HG03378 (cell line): ENCODE measurements around the gene RAD51B.

ENCODE experiments used
- ATAC-seq: cut with Tn5 transposase; IDR thresholded peaks from one replicate; pipeline ENCODE4 v1.9.1; 2021; ENCODE audit warnings: mild to moderate bottlenecking, moderate library complexity; ENCODE audit not compliant: unreplicated experiment

Gene RAD51B

GRCh38 chr14:67833403-67833802 lies 13.8 kb downstream of the RAD51B start:
- no peak for ATAC-seq

DNA sequence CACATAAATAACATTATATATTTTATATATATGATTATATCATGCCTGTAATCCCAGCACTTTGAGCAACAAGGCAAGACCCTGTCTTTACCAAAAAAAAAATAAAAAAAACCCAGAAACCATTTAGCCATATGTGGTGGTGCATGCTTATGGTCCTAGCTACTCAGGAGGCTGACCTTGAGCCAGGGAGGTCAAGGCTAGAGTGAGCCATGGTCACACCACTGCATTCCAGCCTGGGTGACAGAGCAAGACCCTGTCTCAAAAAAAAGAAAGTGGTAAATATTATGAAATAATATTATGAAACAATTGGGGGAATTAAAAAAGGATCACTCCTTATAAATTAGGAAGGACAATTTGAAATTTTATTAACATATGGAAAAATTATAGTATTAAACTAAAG lies 16.0 kb downstream of the RAD51B start:
- ATAC-seq: no peak

GRCh38 chr14:67837011-67837624 lies 17.5 kb downstream of the RAD51B start:
- no peak for ATAC-seq

DNA sequence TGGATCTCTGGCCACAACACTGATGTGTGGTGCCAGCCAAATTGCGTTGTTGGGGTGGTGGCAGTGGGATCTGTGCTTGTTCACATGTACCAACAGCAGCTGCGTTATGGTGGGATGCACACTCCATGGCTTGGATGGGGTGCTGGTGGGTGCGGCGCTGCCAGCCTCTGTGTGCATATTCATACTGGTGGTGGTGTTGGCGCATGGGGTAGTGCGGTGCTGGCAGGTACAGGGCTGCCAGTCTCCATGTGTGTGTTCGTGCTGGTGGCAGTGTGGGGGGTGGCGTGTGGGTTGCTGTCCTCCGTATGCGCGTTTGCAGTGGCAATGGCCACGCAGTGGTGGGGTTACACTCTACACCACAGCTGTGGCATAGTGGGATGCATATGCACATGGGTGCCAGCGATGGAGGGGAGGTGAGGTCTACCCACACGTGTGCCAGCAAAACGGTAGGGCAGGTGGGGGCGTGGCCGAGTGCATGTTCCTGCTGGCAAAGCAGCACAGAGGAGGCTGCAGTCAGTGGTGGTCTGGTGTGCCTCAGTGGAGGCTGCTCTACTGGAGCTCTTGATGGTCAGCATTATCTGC lies 26.5 kb downstream of the RAD51B start:
- no peak for ATAC-seq

DNA sequence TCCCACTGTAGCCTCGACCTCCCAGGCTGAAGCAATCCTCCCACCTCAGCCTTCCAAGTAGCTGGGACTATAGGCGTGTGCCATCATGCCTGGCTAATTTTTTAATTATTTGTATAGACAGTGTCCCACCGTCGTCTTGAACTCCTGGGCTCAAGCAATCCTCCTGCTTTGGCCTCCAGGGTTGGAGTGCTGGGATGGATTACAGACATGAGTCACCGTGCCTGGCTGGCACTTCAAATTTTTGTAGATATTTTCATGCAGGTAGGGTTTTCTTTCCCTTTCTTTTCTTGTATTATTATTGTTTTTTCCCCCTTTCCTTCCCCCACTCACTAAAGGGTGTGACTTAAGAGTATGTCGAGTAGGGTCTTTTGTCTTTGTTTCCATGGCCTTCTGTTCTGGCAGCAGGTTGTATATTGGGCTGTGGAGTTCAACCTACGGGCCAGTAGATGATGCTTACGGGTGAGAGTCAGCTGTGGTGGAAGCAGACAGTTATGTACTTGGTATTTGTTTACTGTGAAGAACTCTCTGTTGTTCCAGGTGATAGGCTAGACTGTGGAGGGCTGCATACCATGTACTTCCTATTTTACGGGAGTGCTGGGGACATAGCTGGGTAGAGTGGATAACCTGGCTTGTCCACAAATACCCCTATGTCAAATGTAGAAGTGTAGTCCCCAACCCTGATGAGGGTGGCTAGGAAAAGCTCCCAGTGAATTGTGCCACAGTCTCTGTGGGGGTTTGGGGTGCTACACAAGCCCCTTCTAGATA lies 30.7 kb downstream of the RAD51B start:
- no peak for ATAC-seq

DNA sequence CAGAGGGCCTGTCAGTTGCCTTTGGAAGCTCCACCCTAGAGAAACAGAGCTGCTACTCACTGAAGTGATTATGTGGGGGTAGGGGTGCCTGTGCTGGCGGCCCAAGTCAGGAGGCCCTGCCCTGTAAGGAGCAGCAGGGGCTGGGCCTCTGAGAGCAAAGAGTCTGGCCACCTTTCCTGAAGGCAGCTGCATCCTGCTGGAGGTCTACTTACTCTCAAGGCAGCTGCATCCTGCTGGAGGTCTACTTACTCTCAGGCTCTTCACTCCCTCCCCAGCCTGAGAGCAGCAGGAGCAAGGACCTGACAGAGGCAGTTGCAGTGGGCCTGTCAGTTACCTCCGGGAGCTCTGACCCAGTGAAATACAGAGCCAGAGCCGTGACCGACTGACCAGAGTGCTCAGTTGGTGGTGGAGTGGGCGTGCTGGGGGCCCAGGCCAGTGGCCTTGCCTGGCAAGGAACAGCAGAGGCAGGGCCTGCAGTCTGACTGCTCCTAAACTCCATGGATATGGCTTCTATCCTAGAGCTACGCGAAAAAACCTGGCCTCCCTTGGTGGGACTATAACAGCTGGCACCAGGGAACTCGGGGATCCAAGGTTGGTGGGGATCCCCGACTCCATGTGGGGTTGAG lies 32.3 kb downstream of the RAD51B start:
- no peak for ATAC-seq

GRCh38 chr14:67852926-67853604 lies 33.5 kb downstream of the RAD51B start:
- ATAC-seq: no peak

DNA sequence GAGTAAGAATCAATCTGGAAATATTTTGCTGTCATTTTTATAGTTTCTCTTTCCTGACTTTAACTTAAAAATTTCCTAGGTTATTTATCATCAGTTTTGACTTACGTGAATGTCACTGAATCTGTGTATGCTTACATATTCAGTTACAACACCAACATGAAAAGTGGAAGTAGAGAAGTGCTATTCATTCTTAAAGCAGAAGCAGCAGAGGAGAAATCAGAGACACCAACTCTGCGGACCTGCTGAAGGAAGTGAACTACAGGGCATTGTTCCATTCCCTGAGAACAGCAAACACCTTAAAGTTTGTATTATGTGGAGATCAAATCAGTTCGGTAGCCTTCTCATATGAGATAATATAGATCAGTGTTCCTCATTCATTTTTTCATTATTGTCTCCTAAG lies 34.1 kb downstream of the RAD51B start:
- ATAC-seq: no peak

DNA sequence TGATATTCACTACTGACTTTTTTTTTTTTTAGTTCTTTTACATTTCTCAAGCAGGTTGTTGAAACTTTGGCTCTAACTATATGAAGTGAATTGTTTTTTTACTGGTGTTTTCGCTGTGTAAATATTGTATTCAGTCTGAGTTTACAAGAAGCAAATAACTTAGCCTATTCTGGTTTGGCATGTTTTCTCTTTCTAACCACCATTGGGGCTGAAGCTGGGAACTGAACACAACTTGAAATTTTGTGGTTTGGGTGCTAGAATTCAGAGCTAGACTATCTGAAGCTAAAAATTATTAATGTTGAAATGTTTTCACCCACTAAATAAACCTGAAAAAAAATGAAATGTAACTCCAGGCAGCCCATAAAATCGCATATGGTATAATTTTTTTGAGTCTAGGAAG lies 37.2 kb downstream of the RAD51B start:
- ATAC-seq: no peak

- no peak for ATAC-seq
Observed at GRCh38 chr14:67857778-67858350, 38.3 kb downstream of the RAD51B start.

DNA sequence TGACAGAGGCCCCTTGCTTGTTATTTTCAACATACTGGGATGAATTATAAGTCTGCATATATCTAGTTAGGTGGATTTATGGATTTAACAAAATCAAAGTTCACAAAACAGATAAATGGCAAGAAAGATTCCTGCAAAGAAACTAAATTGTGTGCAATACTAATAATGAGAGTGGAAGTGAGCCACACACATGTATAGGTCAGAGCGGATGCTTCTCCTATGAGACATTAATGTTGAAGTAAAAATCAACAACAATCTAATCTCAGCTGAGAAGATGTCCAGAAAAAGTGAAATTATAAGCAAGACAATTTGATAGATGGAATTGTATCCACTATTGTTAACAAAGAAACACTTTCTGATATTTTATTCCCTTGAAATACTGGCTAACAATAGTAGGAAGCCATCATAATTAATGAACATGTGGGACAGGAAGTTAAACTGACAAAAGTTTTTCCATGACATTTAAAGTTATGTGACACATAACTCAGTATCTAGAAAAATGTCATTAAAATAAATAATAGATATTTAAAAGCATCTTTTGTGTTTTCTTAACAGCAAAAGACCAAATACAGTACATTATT lies 39.7 kb downstream of the RAD51B start:
- no peak for ATAC-seq

- no peak for ATAC-seq
Observed at GRCh38 chr14:67863223-67863622, 43.6 kb downstream of the RAD51B start.

GRCh38 chr14:67875175-67876006 lies 55.8 kb downstream of the RAD51B start:
- ATAC-seq: no peak

DNA sequence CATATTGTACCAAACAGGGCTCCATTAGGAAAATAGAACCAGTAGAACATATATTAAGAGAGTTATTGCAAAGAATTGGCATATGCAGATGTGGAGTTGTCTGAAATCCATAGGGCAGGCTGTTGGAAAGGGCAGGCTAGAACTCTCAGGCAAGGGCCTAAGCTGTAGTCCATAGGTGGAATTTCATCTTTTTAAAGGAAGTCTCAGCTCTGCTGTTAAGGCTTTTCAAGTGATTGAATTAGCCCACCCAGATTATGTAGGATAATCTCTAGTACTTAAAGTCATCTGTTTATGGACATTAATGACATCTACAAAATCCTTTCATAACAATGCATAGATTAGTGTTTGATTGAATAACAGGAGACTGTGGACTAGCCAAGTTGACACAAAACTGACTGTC lies 59.4 kb downstream of the RAD51B start:
- ATAC-seq: no peak

- peak; percentile 83 for ATAC-seq
Observed at GRCh38 chr14:67881225-67881624, 61.6 kb downstream of the RAD51B start.

DNA sequence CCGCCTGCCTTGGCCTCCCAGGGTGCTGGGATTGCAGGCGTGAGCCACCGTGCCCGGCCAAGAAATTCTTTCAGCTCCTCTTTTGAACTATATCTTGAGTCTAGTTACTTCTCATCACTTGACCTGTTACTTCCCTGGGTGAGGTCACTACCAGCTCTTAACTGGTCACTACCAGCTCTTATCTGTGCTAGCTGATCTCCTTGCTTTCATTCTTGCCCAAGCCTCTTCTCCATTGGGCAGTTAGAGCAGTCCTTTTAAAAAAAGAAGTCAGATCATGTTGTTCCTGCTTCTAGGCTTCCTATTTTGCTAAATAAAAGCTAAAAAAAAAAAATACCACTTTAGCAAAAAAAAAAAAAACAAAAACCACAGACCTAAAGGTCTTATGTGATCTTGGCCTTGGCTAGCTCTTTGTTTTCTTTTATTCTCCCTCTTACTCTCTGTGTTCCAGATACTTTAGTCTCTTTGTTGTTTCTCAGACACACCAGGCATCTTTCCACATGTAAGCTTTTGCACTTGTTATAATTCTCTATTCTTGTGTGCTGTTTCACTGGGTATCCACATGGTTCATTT lies 63.5 kb downstream of the RAD51B start:
- no peak for ATAC-seq

- ATAC-seq: no peak
Observed at GRCh38 chr14:67883717-67884116, 64.1 kb downstream of the RAD51B start.

GRCh38 chr14:67886191-67886590 lies 66.6 kb downstream of the RAD51B start:
- no peak for ATAC-seq

GRCh38 chr14:67887478-67887877 lies 67.9 kb downstream of the RAD51B start:
- no peak for ATAC-seq
